IgD-negative memory B cell (primary cell): Measurements from ENCODE around the gene STPG1. TPM values are rescaled to one million over a fixed set of nuclear protein-coding genes. Genes with fewer than 3 reads are reported as not detected.
"Not testable (repeated sequence)": the region's sequence is repeated elsewhere in the genome, so short reads cannot be mapped to it uniquely, and the experiment has no call there.

Source experiments
- H3K27ac Mint-ChIP-seq, 3 donors: one replicate each; pipeline ENCODE4 v1.8.0; 2020 to 2022; ENCODE audit warnings: mild to moderate bottlenecking in 3 of 3, mixed read lengths in 3 of 3, moderate library complexity in 1 of 3
- H3K27me3 Mint-ChIP-seq: one replicate; pipeline ENCODE4 v1.8.0; 2021; ENCODE audit warnings: mixed read lengths
- H3K36me3 Mint-ChIP-seq: one replicate; pipeline ENCODE4 v1.8.0; 2020; ENCODE audit warnings: mild to moderate bottlenecking, mixed read lengths
- H3K4me1 Mint-ChIP-seq, 3 donors: one replicate each; pipeline ENCODE4 v1.8.0; 2020 to 2022; ENCODE audit warnings: mixed read lengths in 3 of 3, mild to moderate bottlenecking in 1 of 3
- H3K4me3 Mint-ChIP-seq, 4 donors: one replicate each; pipeline ENCODE4 v1.8.0; 2020 to 2022; ENCODE audit warnings: mild to moderate bottlenecking in 4 of 4, mixed read lengths in 4 of 4, moderate library complexity in 3 of 4
- H3K9me3 Mint-ChIP-seq, 3 donors: one replicate each; pipeline ENCODE4 v1.8.0; 2020 to 2021; ENCODE audit warnings: mixed read lengths in 3 of 3, mild to moderate bottlenecking in 1 of 3
- polyA plus RNA-seq: library from polyadenylated mRNA; unstranded; fragments of 300-500 nt; fragmentation: Illumina TruSeq; gene quantifications from one replicate; pipeline ENCODE4 v1.2.3, GENCODE V29; 2021

The STPG1 gene, protein sequence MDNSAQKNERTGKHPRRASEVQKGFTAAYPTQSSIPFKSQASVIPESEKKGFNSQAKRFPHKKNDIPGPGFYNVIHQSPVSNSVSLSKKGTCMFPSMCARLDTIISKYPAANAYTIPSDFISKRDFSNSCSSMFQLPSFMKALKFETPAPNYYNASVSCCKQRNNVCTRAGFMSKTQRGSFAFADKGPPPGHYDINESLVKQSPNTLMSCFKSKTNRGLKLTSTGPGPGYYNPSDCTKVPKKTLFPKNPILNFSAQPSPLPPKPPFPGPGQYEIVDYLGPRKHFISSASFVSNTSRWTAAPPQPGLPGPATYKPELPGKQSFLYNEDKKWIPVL
- polyA plus RNA-seq, result 5.8 TPM

- Mint-ChIP-seq H3K27me3 (no peaks in the 10 kb centered on the region), H3K4me1 (peaks cover 28 to 35% (median 33%) of the 10 kb centered on the region in 3 donors), H3K27ac (peak within 1 kb of the TSS; percentile 78 to 97 (median 80)), H3K4me3 (peak within 1 kb of the TSS; percentile 92 to 98 (median 95)), H3K9me3 (no peaks in the 10 kb centered on the region), H3K36me3 (no peaks in the 10 kb centered on the region)
Observed at GRCh38 chr1:24413350-24414163, at the start of gene STPG1. STPG1 (minus strand) TSS chr1:24413782; CDS start chr1:24401388, 12,394 bp downstream.

- Mint-ChIP-seq H3K4me1 (peaks cover 2 to 11% (median 8%) of the 10 kb centered on the region in 3 donors), H3K36me3 (peaks cover 24% of the 10 kb centered on the region)
- H3K9me3 Mint-ChIP-seq, H3K27me3 Mint-ChIP-seq, H3K4me3 Mint-ChIP-seq, H3K27ac Mint-ChIP-seq: not testable (repeated sequence)
Observed at GRCh38 chr1:24462128-24462527, 48.5 kb upstream of the STPG1 start.

- Mint-ChIP-seq H3K4me3 (no peak overlapping the region), H3K36me3 (peaks cover 20% of the 10 kb centered on the region), H3K27ac (no peak overlapping the region), H3K27me3 (no peaks in the 10 kb centered on the region), H3K4me1 (peaks cover 0 to 8% (median 4%) of the 10 kb centered on the region in 3 donors), H3K9me3 (no peaks in the 10 kb centered on the region)
Observed at GRCh38 chr1:24459551-24460266, 46.1 kb upstream of the STPG1 start.

GRCh38 chr1:24457866-24458265 is 44.3 kb upstream of the STPG1 start:
- peaks cover 20% of the 10 kb centered on the region for H3K36me3 Mint-ChIP-seq
- H3K27me3 Mint-ChIP-seq, result no peaks in the 10 kb centered on the region
- no peak overlapping the region for H3K4me3 Mint-ChIP-seq
- H3K9me3 Mint-ChIP-seq, result no peaks in the 10 kb centered on the region
- no peak overlapping the region for H3K27ac Mint-ChIP-seq
- no peaks in the 10 kb centered on the region for H3K4me1 Mint-ChIP-seq

DNA sequence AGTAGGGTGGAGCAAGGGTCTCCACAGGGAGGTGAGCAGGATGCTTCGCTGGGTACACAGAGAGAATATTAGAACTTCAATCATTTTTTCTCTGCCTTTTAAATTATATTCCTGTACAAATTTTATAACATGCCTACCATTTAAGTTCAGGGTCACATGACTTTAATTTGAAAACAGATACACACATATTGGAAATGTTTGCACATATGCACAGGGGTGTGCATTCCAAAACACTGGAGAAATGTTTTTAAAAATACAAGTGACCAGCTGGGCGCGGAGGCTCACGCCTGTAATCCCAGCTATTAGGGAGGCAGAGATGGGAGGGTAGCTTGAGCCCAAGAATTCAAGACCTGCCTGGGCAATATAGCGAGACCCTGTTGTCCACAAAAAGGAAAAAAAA is 41.7 kb upstream of the STPG1 start:
- Mint-ChIP-seq H3K27me3 (no peaks in the 10 kb centered on the region), H3K4me3 (no peak overlapping the region), H3K9me3 (no peaks in the 10 kb centered on the region), H3K4me1 (peaks cover 0 to 1% (median 0%) of the 10 kb centered on the region in 3 donors), H3K27ac (no peak overlapping the region), H3K36me3 (peaks cover 12% of the 10 kb centered on the region)

DNA sequence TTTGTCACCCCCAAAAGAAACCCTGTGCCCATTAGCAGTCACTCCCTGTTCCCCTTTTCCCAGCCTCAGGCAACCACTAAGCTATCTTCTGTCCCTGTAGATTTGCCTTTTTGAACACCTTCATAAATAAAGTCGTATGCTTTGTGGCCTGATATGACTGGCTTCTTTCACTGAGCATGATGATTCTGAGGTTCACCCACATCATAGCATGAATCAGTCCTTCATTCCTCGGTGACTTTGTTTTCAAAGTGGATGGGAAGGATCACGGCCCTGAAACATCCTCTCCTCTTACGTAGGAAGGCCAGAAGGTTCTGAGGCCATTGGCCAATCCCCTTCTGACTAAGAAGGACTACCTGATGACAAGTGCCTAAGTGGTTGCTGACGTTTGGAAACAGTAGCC is 41.1 kb upstream of the STPG1 start:
- H3K9me3 Mint-ChIP-seq, result no peaks in the 10 kb centered on the region
- H3K27me3 Mint-ChIP-seq, result no peaks in the 10 kb centered on the region
- H3K36me3 Mint-ChIP-seq, result peaks cover 6% of the 10 kb centered on the region
- peak overlapping the region in 1 of 4 donors; percentile 2 for H3K4me3 Mint-ChIP-seq
- H3K4me1 Mint-ChIP-seq, result peaks cover 0 to 1% (median 0%) of the 10 kb centered on the region in 3 donors
- H3K27ac Mint-ChIP-seq, result peak overlapping the region in 1 of 3 donors; percentile 25

- peaks cover 0 to 1% (median 0%) of the 10 kb centered on the region in 3 donors for H3K4me1 Mint-ChIP-seq
- no peaks in the 10 kb centered on the region for H3K27me3 Mint-ChIP-seq
- no peak overlapping the region for H3K27ac Mint-ChIP-seq
- H3K4me3 Mint-ChIP-seq, result no peak overlapping the region
- no peaks in the 10 kb centered on the region for H3K9me3 Mint-ChIP-seq
- peaks cover 4% of the 10 kb centered on the region for H3K36me3 Mint-ChIP-seq
Observed at GRCh38 chr1:24452922-24453485, 39.4 kb upstream of the STPG1 start.

DNA sequence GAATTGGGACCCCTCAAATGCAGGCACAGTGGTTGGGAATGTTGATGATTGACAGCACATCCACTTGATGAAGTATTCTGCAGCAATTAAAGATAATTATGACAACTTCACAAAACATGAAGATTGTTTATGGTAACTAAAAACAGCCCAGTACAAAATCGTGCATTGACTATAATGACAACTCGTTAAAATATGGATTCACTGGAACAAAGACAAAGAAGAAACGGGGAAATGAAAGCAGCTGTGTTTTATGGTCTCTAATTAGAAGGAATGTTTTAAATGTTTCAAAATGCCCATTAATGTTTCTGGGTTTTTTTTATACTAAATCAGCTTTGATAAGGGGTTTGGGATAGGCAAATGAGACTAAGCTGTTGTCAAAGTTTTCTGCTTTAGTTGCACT is 38.2 kb upstream of the STPG1 start:
- no peak overlapping the region for H3K27ac Mint-ChIP-seq
- no peak overlapping the region for H3K4me3 Mint-ChIP-seq
- no peaks in the 10 kb centered on the region for H3K9me3 Mint-ChIP-seq
- H3K4me1 Mint-ChIP-seq, result peaks cover 0 to 2% (median 0%) of the 10 kb centered on the region in 3 donors
- no peaks in the 10 kb centered on the region for H3K27me3 Mint-ChIP-seq
- H3K36me3 Mint-ChIP-seq, result peaks cover 9% of the 10 kb centered on the region

- Mint-ChIP-seq H3K27ac (peak overlapping the region in 1 of 3 donors; percentile 24), H3K4me3 (no peak overlapping the region), H3K36me3 (peaks cover 12% of the 10 kb centered on the region), H3K9me3 (no peaks in the 10 kb centered on the region), H3K27me3 (no peaks in the 10 kb centered on the region), H3K4me1 (peaks cover 0 to 3% (median 0%) of the 10 kb centered on the region in 3 donors)
Observed at GRCh38 chr1:24450857-24451397, 37.3 kb upstream of the STPG1 start.

- no peaks in the 10 kb centered on the region for H3K9me3 Mint-ChIP-seq
- no peak overlapping the region for H3K4me3 Mint-ChIP-seq
- H3K27ac Mint-ChIP-seq, result no peak overlapping the region
- peaks cover 12% of the 10 kb centered on the region for H3K36me3 Mint-ChIP-seq
- H3K27me3 Mint-ChIP-seq, result no peaks in the 10 kb centered on the region
- H3K4me1 Mint-ChIP-seq, result peaks cover 0 to 3% (median 0%) of the 10 kb centered on the region in 3 donors
Observed at GRCh38 chr1:24450316-24450715, 36.7 kb upstream of the STPG1 start.

DNA sequence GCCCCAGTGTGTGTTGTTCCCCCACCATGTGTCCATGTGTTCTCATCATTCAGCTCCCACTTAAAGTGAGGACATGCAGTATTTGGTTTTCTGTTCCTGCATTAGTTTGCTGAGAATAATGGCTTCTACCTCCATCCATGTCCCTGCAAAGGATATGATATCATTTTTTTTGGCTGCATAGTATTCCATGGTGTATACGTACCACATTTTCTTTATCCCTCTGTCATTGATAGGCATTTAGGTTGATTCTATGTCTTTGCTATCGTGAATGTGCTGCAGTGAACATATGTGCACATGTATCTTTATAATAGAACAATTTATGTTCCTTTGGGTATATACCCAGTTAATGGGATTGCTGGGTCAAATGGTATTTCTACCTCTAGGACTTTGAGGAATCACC is 32.9 kb upstream of the STPG1 start:
- not testable (repeated sequence) for H3K4me3 Mint-ChIP-seq, H3K4me1 Mint-ChIP-seq, H3K27me3 Mint-ChIP-seq, H3K9me3 Mint-ChIP-seq, H3K27ac Mint-ChIP-seq
- peaks cover 12% of the 10 kb centered on the region for H3K36me3 Mint-ChIP-seq

GRCh38 chr1:24443241-24443656 is 29.7 kb upstream of the STPG1 start:
- no peak overlapping the region for H3K27ac Mint-ChIP-seq
- H3K4me3 Mint-ChIP-seq, result no peak overlapping the region
- peaks cover 0 to 2% (median 0%) of the 10 kb centered on the region in 3 donors for H3K4me1 Mint-ChIP-seq
- peaks cover 17% of the 10 kb centered on the region for H3K36me3 Mint-ChIP-seq
- no peaks in the 10 kb centered on the region for H3K27me3 Mint-ChIP-seq
- H3K9me3 Mint-ChIP-seq, result no peaks in the 10 kb centered on the region

- Mint-ChIP-seq H3K27ac (no peak overlapping the region), H3K36me3 (peaks cover 17% of the 10 kb centered on the region), H3K27me3 (no peaks in the 10 kb centered on the region), H3K4me3 (no peak overlapping the region), H3K4me1 (peaks cover 0 to 2% (median under 1%) of the 10 kb centered on the region in 3 donors), H3K9me3 (no peaks in the 10 kb centered on the region)
Observed at GRCh38 chr1:24442764-24443163, 29.2 kb upstream of the STPG1 start.

- no peaks in the 10 kb centered on the region for H3K27me3 Mint-ChIP-seq
- H3K4me3 Mint-ChIP-seq, result no peak overlapping the region
- H3K4me1 Mint-ChIP-seq, result peaks cover 0 to 4% (median 4%) of the 10 kb centered on the region in 3 donors
- no peak overlapping the region for H3K27ac Mint-ChIP-seq
- no peaks in the 10 kb centered on the region for H3K9me3 Mint-ChIP-seq
- H3K36me3 Mint-ChIP-seq, result peaks cover 16% of the 10 kb centered on the region
Observed at GRCh38 chr1:24441996-24442668, 28.6 kb upstream of the STPG1 start.
